CD8-positive, alpha-beta memory T cell (primary cell): ENCODE results near the gene LCNL1. TPM values are rescaled to one million over a fixed set of nuclear protein-coding genes. Genes with fewer than 3 reads are reported as not detected.
A peak's percentile ranks its signal among the peaks of the same experiment; 100 is the strongest.

Experiments used
- CTCF ChIA-PET: fragments of 350-600 bp; sonication (Branson Sonifier 250); formaldehyde crosslinking; loops from one replicate; lab custom pipeline; 2021; ENCODE audit warnings: antibody characterized with exemption; lab: Charles Lee
- POLR2A ChIA-PET: fragments of 350-600 bp; sonication (Branson Sonifier 250); formaldehyde crosslinking; loops from one replicate; lab custom pipeline; 2021; ENCODE audit warnings: antibody characterized with exemption; lab: Charles Lee
- DNase-seq, 5 donors: peaks; one replicate each; pipeline versions ENCODE4 v3.0.0 to v3.0.0-alpha.2; 2020 to 2022; ENCODE audit warnings: mixed read lengths in 1 of 5
- H3K27ac ChIP-seq: one replicate; pipeline ENCODE4 v1.7.0; 2013; ENCODE audit warnings: low read depth, mild to moderate bottlenecking, low read length, moderate library complexity
- H3K27me3 ChIP-seq: 2 replicates; pipeline ENCODE4 v1.7.0; 2013; ENCODE audit warnings: low read length, mild to moderate bottlenecking; ENCODE audit not compliant: insufficient read depth, poor library complexity, severe bottlenecking
- H3K36me3 ChIP-seq: 2 replicates; pipeline ENCODE4 v1.7.0; 2013; ENCODE audit warnings: mild to moderate bottlenecking, low read length, moderate library complexity; ENCODE audit not compliant: insufficient read depth
- H3K4me1 ChIP-seq: 2 replicates; pipeline ENCODE4 v1.7.0; 2013; ENCODE audit warnings: mild to moderate bottlenecking, low read length, moderate library complexity; ENCODE audit not compliant: insufficient read depth
- H3K4me3 ChIP-seq: 2 replicates; pipeline ENCODE4 v1.7.0; 2013; ENCODE audit warnings: mild to moderate bottlenecking, low read length
- H3K9me3 ChIP-seq: 2 replicates; pipeline ENCODE4 v1.7.0; 2013; ENCODE audit warnings: mild to moderate bottlenecking, low read length
- H3K27ac Mint-ChIP-seq, 8 donors: one replicate each; pipeline ENCODE4 v1.8.0; 2020 to 2021; ENCODE audit warnings: mixed read lengths in 8 of 8, mild to moderate bottlenecking in 6 of 8, inconsistent platforms in 3 of 8, moderate library complexity in 3 of 8
- H3K27me3 Mint-ChIP-seq, 2 donors: one replicate each; pipeline ENCODE4 v1.8.0; 2020 to 2021; ENCODE audit warnings: mixed read lengths in 2 of 2, mild to moderate bottlenecking in 1 of 2, moderate library complexity in 1 of 2
- H3K36me3 Mint-ChIP-seq, 3 donors: one replicate each; pipeline ENCODE4 v1.8.0; 2020 to 2021; ENCODE audit warnings: mixed read lengths in 3 of 3, inconsistent platforms in 1 of 3, mild to moderate bottlenecking in 1 of 3
- H3K4me1 Mint-ChIP-seq, 3 donors: one replicate each; pipeline ENCODE4 v1.8.0; 2020 to 2021; ENCODE audit warnings: mixed read lengths in 3 of 3, inconsistent platforms in 1 of 3, mild to moderate bottlenecking in 1 of 3
- H3K4me3 Mint-ChIP-seq, 7 donors: one replicate each; pipeline ENCODE4 v1.8.0; 2020 to 2021; ENCODE audit warnings: mixed read lengths in 7 of 7, mild to moderate bottlenecking in 6 of 7, moderate library complexity in 4 of 7, inconsistent platforms in 2 of 7
- H3K9me3 Mint-ChIP-seq, 5 donors: one replicate each; pipeline ENCODE4 v1.8.0; 2020 to 2022; ENCODE audit warnings: mixed read lengths in 5 of 5, mild to moderate bottlenecking in 3 of 5, moderate library complexity in 2 of 5, inconsistent platforms in 1 of 5
- polyA plus RNA-seq: library from polyadenylated mRNA; unstranded; fragments of 300-500 nt; fragmentation: Illumina TruSeq; gene quantifications from one replicate; pipeline ENCODE4 v1.2.3, GENCODE V29; 2021
- total RNA-seq, 2 experiments: library from RNA; stranded (reverse); gene quantifications; one replicate each; pipeline ENCODE4 v1.2.3, GENCODE V29; 2021

LCNL1 gene
- total and polyA plus RNA-seq, 3 experiments from 2014 or later = 0.16 to 0.22 (median 0.20) TPM

GRCh38 chr9:136953771-136954269, 29.0 kb upstream of the LCNL1 start:
- ChIA-PET POLR2A (no interaction called here), CTCF (interaction anchor here (1.8 kb wide), 1 partner anchor 75 kb away, joined by 5 read pairs; the partner anchor contains the start of gene ABCA2)
- peaks cover 9 to 47% (median 13%) of the 10 kb centered on the region in 3 donors for H3K4me1 Mint-ChIP-seq

GRCh38 chr9:136954270-136955083, 28.3 kb upstream of the LCNL1 start:
- H3K27ac ChIP-seq = no peak overlapping the region
- no peaks in the 10 kb centered on the region for H3K27me3 Mint-ChIP-seq
- CTCF ChIA-PET = interaction anchor here (1.1 to 1.8 kb wide), 2 partner anchors 74 to 112 kb away, joined by 3 to 5 read pairs; partner anchors contain the start of genes ABCA2 and AJM1
- H3K27ac Mint-ChIP-seq = no peak overlapping the region
- H3K9me3 ChIP-seq = no peaks in the 10 kb centered on the region
- H3K27me3 ChIP-seq = no peaks in the 10 kb centered on the region
- peaks cover 0 to 9% (median 0%) of the 10 kb centered on the region in 3 donors for H3K36me3 Mint-ChIP-seq
- H3K4me1 Mint-ChIP-seq = peaks cover 9 to 53% (median 15%) of the 10 kb centered on the region in 3 donors
- DNase-seq = no peak
- POLR2A ChIA-PET = no interaction called here
- peaks cover 0 to 5% (median 2%) of the 10 kb centered on the region in 5 donors for H3K9me3 Mint-ChIP-seq
- H3K4me3 ChIP-seq = no peak overlapping the region
- H3K36me3 ChIP-seq = no peaks in the 10 kb centered on the region
- no peak overlapping the region for H3K4me3 Mint-ChIP-seq
- H3K4me1 ChIP-seq = peaks cover 13% of the 10 kb centered on the region

More at GRCh38 chr9:136953771-136954269, 29.0 kb upstream of the LCNL1 start:
- Mint-ChIP-seq H3K4me3 (no peak overlapping the region), H3K36me3 (peaks cover 0 to 9% (median 0%) of the 10 kb centered on the region in 3 donors), H3K9me3 (peaks cover 0 to 5% (median 2%) of the 10 kb centered on the region in 5 donors), H3K27ac (no peak overlapping the region), H3K27me3 (no peaks in the 10 kb centered on the region)
- H3K4me3 ChIP-seq = no peak overlapping the region
- no peaks in the 10 kb centered on the region for H3K36me3 ChIP-seq
- no peaks in the 10 kb centered on the region for H3K27me3 ChIP-seq
- H3K9me3 ChIP-seq = no peaks in the 10 kb centered on the region
- DNase-seq = no peak
- peaks cover 7% of the 10 kb centered on the region for H3K4me1 ChIP-seq
- H3K27ac ChIP-seq = no peak overlapping the region

- CTCF ChIA-PET = interaction anchor here (1.1 to 1.8 kb wide), 2 partner anchors 73 to 113 kb away, joined by 3 to 5 read pairs; partner anchors contain the start of genes ABCA2 and AJM1
- H3K9me3 Mint-ChIP-seq = peaks cover 0 to 5% (median 2%) of the 10 kb centered on the region in 5 donors
- peak overlapping the region in 1 of 8 donors; percentile 56 for H3K27ac Mint-ChIP-seq
- no peak for DNase-seq
- H3K36me3 Mint-ChIP-seq = peaks cover 0 to 12% (median 0%) of the 10 kb centered on the region in 3 donors
- H3K27ac ChIP-seq = no peak overlapping the region
- H3K4me1 ChIP-seq = peaks cover 17% of the 10 kb centered on the region
- POLR2A ChIA-PET = interaction anchor here (0.5 kb wide), 1 partner anchor 112 kb away, joined by 3 read pairs; no protein-coding TSS in a partner anchor
- no peak overlapping the region for H3K4me3 ChIP-seq
- no peaks in the 10 kb centered on the region for H3K36me3 ChIP-seq
- H3K27me3 Mint-ChIP-seq = no peaks in the 10 kb centered on the region
- no peak overlapping the region for H3K4me3 Mint-ChIP-seq
- no peaks in the 10 kb centered on the region for H3K27me3 ChIP-seq
- peaks cover 14 to 55% (median 17%) of the 10 kb centered on the region in 3 donors for H3K4me1 Mint-ChIP-seq
- H3K9me3 ChIP-seq = no peaks in the 10 kb centered on the region
Measured at GRCh38 chr9:136955202-136955942, 27.4 kb upstream of the LCNL1 start.

GRCh38 chr9:136955943-136956335, 26.9 kb upstream of the LCNL1 start:
- peaks cover 0 to 12% (median 0%) of the 10 kb centered on the region in 3 donors for H3K36me3 Mint-ChIP-seq
- DNase-seq = no peak

GRCh38 chr9:136956604-136957003, 26.2 kb upstream of the LCNL1 start:
- Histone ChIP-seq H3K4me3 (no peak overlapping the region), H3K4me1 (peaks cover 21% of the 10 kb centered on the region), H3K36me3 (no peaks in the 10 kb centered on the region), H3K27me3 (no peaks in the 10 kb centered on the region), H3K27ac (no peak overlapping the region), H3K9me3 (no peaks in the 10 kb centered on the region)
- Mint-ChIP-seq H3K4me1 (peaks cover 21 to 58% (median 22%) of the 10 kb centered on the region in 3 donors), H3K27ac (peak overlapping the region in 3 of 8 donors; percentile 33 to 73 (median 46)), H3K27me3 (no peaks in the 10 kb centered on the region), H3K9me3 (peaks cover 0 to 5% (median 2%) of the 10 kb centered on the region in 5 donors), H3K36me3 (peaks cover 0 to 12% (median 0%) of the 10 kb centered on the region in 3 donors), H3K4me3 (peak overlapping the region in 3 of 7 donors; percentile 25 to 55 (median 54))
- ChIA-PET POLR2A (no interaction called here), CTCF (no interaction called here)
- no peak for DNase-seq

More at GRCh38 chr9:136955943-136956335, 26.9 kb upstream of the LCNL1 start:
- no peaks in the 10 kb centered on the region for H3K9me3 ChIP-seq
- H3K4me1 ChIP-seq = peaks cover 17% of the 10 kb centered on the region
- H3K4me1 Mint-ChIP-seq = peaks cover 20 to 55% (median 20%) of the 10 kb centered on the region in 3 donors
- ChIA-PET POLR2A (interaction anchor here (0.5 kb wide), 1 partner anchor 111 kb away, joined by 3 read pairs; no protein-coding TSS in a partner anchor), CTCF (no interaction called here)
- no peak overlapping the region for H3K4me3 ChIP-seq
- peaks cover 0 to 5% (median 2%) of the 10 kb centered on the region in 5 donors for H3K9me3 Mint-ChIP-seq
- no peak overlapping the region for H3K27ac ChIP-seq
- H3K36me3 ChIP-seq = no peaks in the 10 kb centered on the region
- no peaks in the 10 kb centered on the region for H3K27me3 ChIP-seq
- H3K27ac Mint-ChIP-seq = no peak overlapping the region
- H3K4me3 Mint-ChIP-seq = no peak overlapping the region
- H3K27me3 Mint-ChIP-seq = no peaks in the 10 kb centered on the region

- Histone ChIP-seq H3K4me1 (peaks cover 25% of the 10 kb centered on the region), H3K9me3 (no peaks in the 10 kb centered on the region), H3K4me3 (no peak overlapping the region), H3K27ac (no peak overlapping the region), H3K27me3 (no peaks in the 10 kb centered on the region), H3K36me3 (no peaks in the 10 kb centered on the region)
- no peak for DNase-seq
- peak overlapping the region in 2 of 8 donors; percentile 33 to 74 for H3K27ac Mint-ChIP-seq
- H3K4me1 Mint-ChIP-seq = peaks cover 21 to 67% (median 22%) of the 10 kb centered on the region in 3 donors
- CTCF ChIA-PET = interaction anchor here (1.2 kb wide), 1 partner anchor 90 kb away, joined by 3 read pairs; no protein-coding TSS in a partner anchor
- peaks cover 0 to 5% (median 2%) of the 10 kb centered on the region in 5 donors for H3K9me3 Mint-ChIP-seq
- POLR2A ChIA-PET = no interaction called here
- H3K36me3 Mint-ChIP-seq = peaks cover 0 to 12% (median 0%) of the 10 kb centered on the region in 3 donors
- no peak overlapping the region for H3K4me3 Mint-ChIP-seq
- no peaks in the 10 kb centered on the region for H3K27me3 Mint-ChIP-seq
Measured at GRCh38 chr9:136957461-136957860, 25.3 kb upstream of the LCNL1 start.

- Mint-ChIP-seq H3K27me3 (no peaks in the 10 kb centered on the region), H3K27ac (peak overlapping the region in 5 of 8 donors; percentile 32 to 89 (median 83)), H3K9me3 (peaks cover 0 to 5% (median 2%) of the 10 kb centered on the region in 5 donors), H3K4me3 (peak overlapping the region in 2 of 7 donors; percentile 44 to 48), H3K4me1 (peaks cover 26 to 71% (median 26%) of the 10 kb centered on the region in 3 donors), H3K36me3 (peaks cover 0 to 12% (median 0%) of the 10 kb centered on the region in 3 donors)
- Histone ChIP-seq H3K9me3 (no peaks in the 10 kb centered on the region), H3K4me3 (no peak overlapping the region), H3K4me1 (peaks cover 30% of the 10 kb centered on the region), H3K27me3 (no peaks in the 10 kb centered on the region), H3K27ac (no peak overlapping the region), H3K36me3 (no peaks in the 10 kb centered on the region)
- DNase-seq = no peak
- POLR2A ChIA-PET = no interaction called here
- CTCF ChIA-PET = interaction anchor here (0.9 to 1.2 kb wide), 3 partner anchors 13 to 89 kb away, joined by 3 to 5 read pairs (median 3); partner anchors contain the start of gene C8G
Measured at GRCh38 chr9:136957901-136958300, 24.9 kb upstream of the LCNL1 start.
